Stimulated activated naive CD8-positive, alpha-beta T cell treated with anti-CD3 and anti-CD28 coated beads, Interleukin-15, amount 100 ng/mL, for 72 hours (primary cell): ENCODE measurements around the gene COX6A1.
"Not testable (repeated sequence)": the region's sequence is repeated elsewhere in the genome, so short reads cannot be mapped to it uniquely, and the experiment has no call there.

Experiments
- ATAC-seq: fragments of 150-1000 bp; cut with Tn5 transposase; 2 replicates; pipeline ENCODE4 v1.10.0; 2021; ENCODE audit warnings: mild to moderate bottlenecking, moderate library complexity
- DNase-seq, 2 donors: peaks; one replicate each; pipeline ENCODE4 v3.0.0; 2021 to 2022
- H3K27ac Mint-ChIP-seq, 2 donors: one replicate each; pipeline ENCODE4 v1.8.0; 2022; ENCODE audit warnings: mild to moderate bottlenecking in 2 of 2, mixed read lengths in 2 of 2, moderate library complexity in 2 of 2
- H3K27me3 Mint-ChIP-seq: one replicate; pipeline ENCODE4 v1.8.0; 2022; ENCODE audit warnings: mixed read lengths
- H3K4me1 Mint-ChIP-seq: one replicate; pipeline ENCODE4 v1.8.0; 2022; ENCODE audit warnings: mild to moderate bottlenecking, mixed read lengths
- H3K4me3 Mint-ChIP-seq, 2 donors: one replicate each; pipeline ENCODE4 v1.8.0; 2022; ENCODE audit warnings: mild to moderate bottlenecking in 2 of 2, mixed read lengths in 2 of 2, moderate library complexity in 1 of 2
- H3K9me3 Mint-ChIP-seq, 2 donors: one replicate each; pipeline ENCODE4 v1.8.0; 2022; ENCODE audit warnings: mixed read lengths in 2 of 2

COX6A1 gene

GRCh38 chr12:120416490-120417216 lies 21.3 kb upstream of the COX6A1 start:
- Mint-ChIP-seq H3K4me1 (no peaks in the 10 kb centered on the region), H3K9me3 (no peaks in the 10 kb centered on the region), H3K27me3 (peaks cover 18% of the 10 kb centered on the region), H3K4me3 (no peak overlapping the region), H3K27ac (peak overlapping the region in 1 of 2 donors; percentile 59)
- ATAC-seq: no peak
- DNase-seq: no peak

GRCh38 chr12:120417917-120418580 lies 19.9 kb upstream of the COX6A1 start:
- DNase-seq (no peak), ATAC-seq (no peak)
- H3K27me3 Mint-ChIP-seq: peaks cover 18% of the 10 kb centered on the region
- H3K9me3 Mint-ChIP-seq: no peaks in the 10 kb centered on the region
- H3K4me3 Mint-ChIP-seq: no peak overlapping the region
- no peaks in the 10 kb centered on the region for H3K4me1 Mint-ChIP-seq
- H3K27ac Mint-ChIP-seq: no peak overlapping the region

- H3K4me3 Mint-ChIP-seq: no peak overlapping the region
- peaks cover 9% of the 10 kb centered on the region for H3K27me3 Mint-ChIP-seq
- no peaks in the 10 kb centered on the region for H3K9me3 Mint-ChIP-seq
- H3K27ac Mint-ChIP-seq: no peak overlapping the region
- DNase-seq (no peak), ATAC-seq (no peak)
- H3K4me1 Mint-ChIP-seq: no peaks in the 10 kb centered on the region
These were observed 16.2 kb upstream of the COX6A1 start for GRCh38 chr12:120421701-120422100.

- H3K27ac Mint-ChIP-seq: no peak overlapping the region
- H3K4me1 Mint-ChIP-seq: no peaks in the 10 kb centered on the region
These were observed 14.9 kb upstream of the COX6A1 start for GRCh38 chr12:120422892-120423456.

DNA sequence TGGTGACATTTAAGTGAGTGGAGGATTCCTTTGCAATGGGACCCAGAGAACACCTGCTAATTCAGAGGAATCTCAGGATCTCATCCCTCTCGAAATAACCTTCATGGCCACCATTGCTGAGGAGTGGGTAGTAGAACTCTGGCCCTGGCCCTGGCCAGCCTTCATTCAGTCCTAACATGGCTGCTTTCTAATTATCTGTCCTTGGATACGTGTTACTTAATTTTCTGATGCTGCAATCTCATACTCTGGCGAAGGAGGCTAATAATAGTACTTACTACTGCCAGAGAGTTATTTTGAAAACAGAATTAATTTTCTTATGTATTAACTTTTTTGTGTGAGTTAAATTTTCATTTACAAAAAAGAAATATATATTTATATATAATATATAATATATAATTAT lies 12.1 kb upstream of the COX6A1 start:
- no peak overlapping the region for H3K27ac Mint-ChIP-seq
- no peak for DNase-seq

More at GRCh38 chr12:120422892-120423456, 14.9 kb upstream of the COX6A1 start:
- DNase-seq (no peak), ATAC-seq (no peak)
- no peaks in the 10 kb centered on the region for H3K9me3 Mint-ChIP-seq
- no peaks in the 10 kb centered on the region for H3K27me3 Mint-ChIP-seq
- H3K4me3 Mint-ChIP-seq: peak overlapping the region in 1 of 2 donors; percentile 2

DNA sequence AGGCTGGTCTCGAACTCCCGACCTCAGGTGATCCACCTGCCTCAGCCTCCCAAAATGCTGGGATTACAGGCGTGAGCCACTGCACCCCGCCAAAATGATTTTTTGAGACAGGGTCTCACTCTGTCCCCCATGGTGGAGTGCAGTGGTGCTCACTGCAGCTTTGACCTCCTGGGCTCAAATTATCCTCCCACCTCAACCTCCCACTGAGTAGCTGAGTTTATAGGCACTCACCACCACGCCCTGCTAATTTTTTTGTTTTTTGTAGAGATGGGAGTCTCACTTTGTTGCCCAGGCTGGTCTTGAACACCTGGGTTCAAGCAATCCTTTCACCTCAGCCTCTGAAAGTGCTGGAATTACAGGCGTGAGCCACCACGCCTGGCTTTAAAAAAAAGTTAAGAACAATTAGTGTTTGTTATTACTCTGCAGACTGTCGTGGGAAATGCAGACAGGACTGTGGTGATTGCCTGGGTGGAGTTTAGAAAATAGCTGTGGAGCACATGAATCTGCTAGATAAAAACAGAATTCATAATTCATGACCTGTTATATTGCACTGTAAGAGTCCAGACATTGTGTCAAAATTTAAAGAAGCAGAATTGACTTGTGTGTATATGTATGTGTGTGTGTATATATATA lies 9.2 kb upstream of the COX6A1 start:
- DNase-seq (no peak), ATAC-seq (no peak)
- Mint-ChIP-seq H3K4me1 (peaks cover 23% of the 10 kb centered on the region), H3K4me3 (no peak overlapping the region), H3K9me3 (no peaks in the 10 kb centered on the region), H3K27me3 (peaks cover 22% of the 10 kb centered on the region), H3K27ac (no peak overlapping the region)

More for the DNA sequence above, 12.1 kb upstream of the COX6A1 start:
- H3K4me3 Mint-ChIP-seq: no peak overlapping the region
- peaks cover 22% of the 10 kb centered on the region for H3K27me3 Mint-ChIP-seq
- no peak for ATAC-seq
- no peaks in the 10 kb centered on the region for H3K9me3 Mint-ChIP-seq
- H3K4me1 Mint-ChIP-seq: peaks cover 7% of the 10 kb centered on the region

GRCh38 chr12:120429368-120429767 lies 8.5 kb upstream of the COX6A1 start:
- H3K9me3 Mint-ChIP-seq: no peaks in the 10 kb centered on the region
- H3K27ac Mint-ChIP-seq: no peak overlapping the region
- DNase-seq: no peak
- no peak overlapping the region for H3K4me3 Mint-ChIP-seq
- no peak for ATAC-seq
- peaks cover 23% of the 10 kb centered on the region for H3K4me1 Mint-ChIP-seq
- peaks cover 22% of the 10 kb centered on the region for H3K27me3 Mint-ChIP-seq

GRCh38 chr12:120432772-120433525 lies 5.0 kb upstream of the COX6A1 start:
- DNase-seq: no peak
- peaks cover 22% of the 10 kb centered on the region for H3K27me3 Mint-ChIP-seq
- H3K4me1 Mint-ChIP-seq: peaks cover 23% of the 10 kb centered on the region
- no peak overlapping the region for H3K4me3 Mint-ChIP-seq
- H3K9me3 Mint-ChIP-seq: no peaks in the 10 kb centered on the region
- ATAC-seq: no peak
- H3K27ac Mint-ChIP-seq: peak overlapping the region in 1 of 2 donors; percentile 72

GRCh38 chr12:120438495-120439198 lies 734 bp downstream of the COX6A1 start:
- Mint-ChIP-seq H3K9me3 (no peaks in the 10 kb centered on the region), H3K4me3 (peak overlapping the region; percentile 97 to 99), H3K27me3 (no peaks in the 10 kb centered on the region), H3K4me1 (peaks cover 20% of the 10 kb centered on the region), H3K27ac (peak overlapping the region; percentile 95 to 98)
- no peak for ATAC-seq
- no peak for DNase-seq

- Mint-ChIP-seq H3K27me3 (no peaks in the 10 kb centered on the region), H3K9me3 (no peaks in the 10 kb centered on the region), H3K4me1 (peaks cover 31% of the 10 kb centered on the region), H3K27ac (peak overlapping the region in 1 of 2 donors; percentile 40), H3K4me3 (peak overlapping the region; percentile 64 to 68)
- DNase-seq: peak; percentile 64 to 69
- peak; percentile 65 for ATAC-seq
These were observed 1.8 kb downstream of the COX6A1 start for GRCh38 chr12:120439646-120440247.

- peaks cover 53% of the 10 kb centered on the region for H3K4me1 Mint-ChIP-seq
These were observed 6.8 kb downstream of the COX6A1 start for GRCh38 chr12:120444676-120445075.

DNA sequence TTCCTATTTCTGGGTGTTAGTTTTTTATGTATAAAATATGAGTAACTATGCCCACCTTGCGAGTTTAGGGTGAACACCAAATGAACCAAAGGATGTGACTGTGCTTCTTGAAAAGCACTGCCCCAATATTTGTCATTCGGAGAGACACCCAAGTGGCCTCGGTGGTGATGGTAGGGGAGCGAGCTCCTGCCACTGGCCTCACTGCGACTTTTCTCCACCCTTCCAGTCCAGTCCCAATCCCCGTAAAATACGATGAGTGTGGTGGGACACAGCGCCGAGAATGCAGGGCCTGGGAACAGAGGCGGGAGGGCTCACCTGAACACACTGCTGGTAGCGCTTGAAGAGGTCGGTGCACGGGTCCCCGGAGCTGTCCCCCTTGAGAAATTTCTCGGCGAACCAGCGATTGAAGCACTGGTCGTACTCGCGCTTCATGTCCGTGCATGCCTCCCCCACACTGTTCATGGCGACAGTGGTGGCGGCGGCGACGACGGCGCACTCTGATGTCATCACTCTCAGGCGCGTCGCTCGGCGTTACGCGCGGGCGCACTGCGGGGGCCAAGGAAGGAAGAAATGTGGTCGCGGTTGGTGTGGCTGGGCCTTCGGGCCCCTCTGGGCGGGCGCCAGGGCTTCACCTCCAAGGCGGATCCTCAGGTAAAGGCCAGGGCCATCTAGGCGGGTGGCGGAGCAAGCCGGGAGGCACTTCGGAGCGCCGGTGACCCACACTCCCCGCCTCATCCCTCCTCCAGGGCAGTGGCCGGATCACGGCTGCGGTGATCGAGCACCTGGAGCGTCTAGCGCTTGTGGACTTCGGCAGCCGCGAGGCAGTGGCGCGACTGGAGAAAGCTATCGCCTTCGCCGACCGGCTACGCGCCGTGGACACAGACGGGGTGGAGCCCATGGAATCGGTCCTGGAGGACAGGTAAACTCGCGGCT lies 8.3 kb downstream of the COX6A1 start, which contains the start of the genes GATC and TRIAP1:
GATC (plus strand) TSS at position 534 of the 933 bp plus-strand sequence; CDS start at position 571, 37 bp downstream.
TRIAP1 (minus strand) TSS at position 474 of the 933 bp plus-strand sequence; CDS start at position 462, 12 bp downstream.
- Mint-ChIP-seq H3K4me1 (peaks cover 46% of the 10 kb centered on the region), H3K27me3 (no peaks in the 10 kb centered on the region), H3K9me3 (no peaks in the 10 kb centered on the region), H3K4me3 (peak within 1 kb of the TSS; percentile 97), H3K27ac (peak within 1 kb of the TSS; percentile 97 to 98)
- peak; percentile 90 for DNase-seq
- ATAC-seq: peak; percentile 98

More at GRCh38 chr12:120444676-120445075, 6.8 kb downstream of the COX6A1 start:
- DNase-seq (no peak), ATAC-seq (no peak)
- no peaks in the 10 kb centered on the region for H3K27me3 Mint-ChIP-seq
- no peaks in the 10 kb centered on the region for H3K9me3 Mint-ChIP-seq
- H3K4me3 Mint-ChIP-seq: peak overlapping the region; percentile 97
- peak overlapping the region in 1 of 2 donors; percentile 40 for H3K27ac Mint-ChIP-seq

- not testable (repeated sequence) for H3K9me3 Mint-ChIP-seq, DNase-seq, ATAC-seq, H3K27me3 Mint-ChIP-seq
- Mint-ChIP-seq H3K4me1 (peaks cover 46% of the 10 kb centered on the region), H3K27ac (peak overlapping the region; percentile 97 to 98), H3K4me3 (peak overlapping the region; percentile 97)
These were observed 8.9 kb downstream of the COX6A1 start for GRCh38 chr12:120446844-120447178.
